A549 (cell line): ENCODE measurements around the gene KMO. TPM values are rescaled to one million over a fixed set of nuclear protein-coding genes. Genes with fewer than 3 reads are reported as not detected.

Experiments
- ATAC-seq, 2 experiments: fragments of 200-7000 bp in 1 of 2; fragments of >200 bp in 1 of 2; cut with Nextera tagmentation in 1 of 2; cut with Tn5 transposase in 1 of 2; 3 replicates each; pipeline versions ENCODE4 v1.8.0 to v1.9.1; 2018 to 2020; ENCODE audit warnings: mild to moderate bottlenecking in 1 of 2, moderate library complexity in 1 of 2
- CTCF ChIA-PET: fragments of 300-600 bp; sonication (Branson Sonifier 250); formaldehyde crosslinking; extraction: SDS; loops from one replicate; lab custom pipeline; 2021; ENCODE audit warnings: antibody characterized with exemption, inconsistent platforms; lab: Yijun Ruan, JAX
- POLR2A ChIA-PET: fragments of 350-600 bp; formaldehyde crosslinking; extraction: SDS; loops from one replicate; lab custom pipeline; 2021; ENCODE audit warnings: antibody characterized with exemption, inconsistent platforms; lab: Yijun Ruan, JAX
- DNase-seq, 2 experiments: peaks; one replicate each; pipeline versions ENCODE4 v3.0.0 to v3.0.0-alpha.2; 2011 to 2016; ENCODE audit warnings: low read depth in 1 of 2, low spot score in 1 of 2
- FAIRE-seq: peaks from 2 replicates; lab custom pipeline; 2011; peaks lifted over from hg19 to GRCh38; lab: Jason Lieb, UNC
- H3K27ac ChIP-seq, 2 experiments: fragments of >200 bp; sonication (Bioruptor Twin); formaldehyde crosslinking; 3 replicates each; pipeline ENCODE4 v1.5.1; 2016 to 2017
- H3K4me1 ChIP-seq: fragments of >200 bp; sonication (Bioruptor Twin); formaldehyde crosslinking; 3 replicates; pipeline ENCODE4 v1.6.1; 2016
- H3K4me2 ChIP-seq: fragments of >200 bp; sonication (Bioruptor Twin); formaldehyde crosslinking; 3 replicates; pipeline ENCODE4 v1.6.1; 2016
- H3K4me3 ChIP-seq: fragments of >200 bp; sonication (Bioruptor Twin); formaldehyde crosslinking; 3 replicates; pipeline ENCODE4 v1.5.1; 2016
- H3K9me3 ChIP-seq: fragments of >200 bp; sonication (Bioruptor Twin); formaldehyde crosslinking; 3 replicates; pipeline ENCODE4 v1.6.1; 2016
- ATOH8 ChIP-seq: fragments of 250-450 bp; sonication (Bioruptor Pico); IDR thresholded peaks from 2 replicates; pipeline ENCODE4 v1.5.0; 2020; ENCODE audit warnings: low read depth, mild to moderate bottlenecking, moderate library complexity
- EHF ChIP-seq: fragments of 250-450 bp; sonication (Bioruptor Pico); IDR thresholded peaks from 2 replicates; pipeline ENCODE4 v1.5.0; 2020; ENCODE audit warnings: mild to moderate bottlenecking
- EHMT2 ChIP-seq: fragments of 200-600 bp; sonication (generic); IDR thresholded peaks from 2 replicates; pipeline ENCODE4 v1.6.1; 2016; ENCODE audit warnings: antibody characterized with exemption, low read depth, mild to moderate bottlenecking, moderate library complexity
- FOSB ChIP-seq: fragments of 250-450 bp; sonication (Bioruptor Pico); IDR thresholded peaks from 2 replicates; pipeline ENCODE4 v1.5.0; 2020; ENCODE audit warnings: mild to moderate bottlenecking, moderate library complexity
- FOSL2 ChIP-seq, 2 experiments: fragments of 450-650 bp in 1 of 2; fragments of >200 bp in 1 of 2; sonication (Bioruptor Twin) in 1 of 2; formaldehyde crosslinking; IDR thresholded peaks; 2 replicates each; pipeline versions ENCODE4 v1.5.0 to v1.6.1; 2016 to 2020; ENCODE audit warnings: mild to moderate bottlenecking in 1 of 2, moderate library complexity in 1 of 2
- GATA3 ChIP-seq: IDR thresholded peaks from 2 replicates; pipeline ENCODE4 v1.6.1; 2012; ENCODE audit warnings: borderline replicate concordance
- HMGXB4 ChIP-seq: fragments of 250-450 bp; sonication (Bioruptor Pico); IDR thresholded peaks from 2 replicates; pipeline ENCODE4 v1.5.0; 2021; ENCODE audit warnings: mild to moderate bottlenecking, moderate library complexity, borderline replicate concordance
- HOXA7 ChIP-seq: fragments of 250-450 bp; sonication (Bioruptor Pico); IDR thresholded peaks from 2 replicates; pipeline ENCODE4 v1.5.0; 2020; ENCODE audit warnings: mild to moderate bottlenecking, moderate library complexity
- HOXB5 ChIP-seq: fragments of 250-450 bp; sonication (Bioruptor Pico); IDR thresholded peaks from 2 replicates; pipeline ENCODE4 v1.5.0; 2020; ENCODE audit warnings: mild to moderate bottlenecking, moderate library complexity
- JUNB ChIP-seq: fragments of >200 bp; sonication (Bioruptor Twin); formaldehyde crosslinking; IDR thresholded peaks from 2 replicates; pipeline ENCODE4 v1.6.1; 2016
- KDM1A ChIP-seq: fragments of 200-600 bp; sonication (generic); IDR thresholded peaks from 2 replicates; pipeline ENCODE4 v1.6.1; 2016; ENCODE audit warnings: low read depth, mild to moderate bottlenecking
- MAFK ChIP-seq: fragments of 450-650 bp; IDR thresholded peaks from 2 replicates; pipeline ENCODE4 v1.6.1; 2014; ENCODE audit not compliant: partially characterized antibody
- MAX ChIP-seq: IDR thresholded peaks from 2 replicates; pipeline ENCODE4 v1.6.1; 2012
- NPAS2 ChIP-seq: fragments of 250-450 bp; sonication (Bioruptor Pico); IDR thresholded peaks from 2 replicates; pipeline ENCODE4 v1.8.0; 2022; ENCODE audit warnings: mild to moderate bottlenecking, moderate library complexity, borderline replicate concordance
- NR3C1 ChIP-seq: fragments of >200 bp; sonication (Bioruptor Twin); formaldehyde crosslinking; IDR thresholded peaks from 3 replicates; pipeline ENCODE4 v1.6.1; 2017
- RARB ChIP-seq: fragments of 250-450 bp; sonication (Bioruptor Pico); IDR thresholded peaks from 2 replicates; pipeline ENCODE4 v1.8.0; 2021; ENCODE audit warnings: mild to moderate bottlenecking, moderate library complexity
- RFX5 ChIP-seq: fragments of 450-650 bp; IDR thresholded peaks from 2 replicates; pipeline ENCODE4 v1.7.1; 2014; ENCODE audit warnings: antibody characterized with exemption, mild to moderate bottlenecking, moderate library complexity
- TFCP2L1 ChIP-seq: fragments of 250-450 bp; sonication (Bioruptor Pico); IDR thresholded peaks from 2 replicates; pipeline ENCODE4 v1.5.0; 2021; ENCODE audit warnings: mild to moderate bottlenecking
- TP53 ChIP-seq: fragments of 250-450 bp; sonication (Bioruptor Pico); IDR thresholded peaks from 2 replicates; pipeline ENCODE4 v1.5.0; 2021; ENCODE audit warnings: mild to moderate bottlenecking, moderate library complexity
- ZFP36 ChIP-seq: fragments of 450-650 bp; IDR thresholded peaks from 2 replicates; pipeline ENCODE4 v1.6.1; 2014; ENCODE audit warnings: borderline replicate concordance; ENCODE audit not compliant: partially characterized antibody
- ZNF302 ChIP-seq: fragments of 250-450 bp; sonication (Bioruptor Pico); IDR thresholded peaks from 2 replicates; pipeline ENCODE4 v1.9.0; 2021; ENCODE audit warnings: inconsistent platforms, mild to moderate bottlenecking, moderate library complexity
- WGBS: methylation state at CpG from one replicate; pipeline ENCODE4 v1.1.6; 2017; ENCODE audit errors: missing lambda C conversion rate; 5-methylcytosine and 5-hydroxymethylcytosine counted together
- polyA minus RNA-seq: library from RNA; depleted of rRNA, polyadenylated mRNA; stranded (reverse); fragments of >200 nt; gene quantifications from 2 replicates; pipeline ENCODE4 v1.2.3, GENCODE V29; 2011; rRNA and poly(A)+ RNA removed
- polyA plus RNA-seq, 4 experiments: library from polyadenylated mRNA; depleted of rRNA in 3 of 4; stranded (reverse); fragments of >200 nt; fragmentation: RNase III in 1 of 4; extraction: RNeasy Plus Mini Kit Qiagen cat#74134 plus additional on column Dnase treatment in 1 of 4; gene quantifications; 2 replicates in 3 of 4; 3 replicates in 1 of 4; pipeline ENCODE4 v1.2.3, GENCODE V29; 2011 to 2017
- TF ChIP-seq, protein P1 (sequence below): IDR thresholded peaks from 2 replicates; pipeline ENCODE4 v1.6.1; 2012
- TF ChIP-seq, protein P2 (sequence below): fragments of >200 bp; sonication (Bioruptor Twin); formaldehyde crosslinking; IDR thresholded peaks from 3 replicates; pipeline ENCODE4 v1.6.1; 2016

The KMO gene
- polyA plus RNA-seq (2011; rRNA removed), result 0.47 and 1.3 TPM in 2 replicates
- polyA plus RNA-seq (2012; cell fraction: cytosol; rRNA removed), result 0.20 and 0.29 TPM in 2 replicates
- polyA plus RNA-seq (2012; cell fraction: nucleus; rRNA removed), result 0.07 and 0.31 TPM in 2 replicates
- polyA plus RNA-seq (2017; fragmentation: RNase III; extraction: RNeasy Plus Mini Kit Qiagen cat#74134 plus additional on column Dnase treatment), result 0.30 to 0.36 TPM (median 0.35 TPM) in 3 replicates
- polyA minus RNA-seq, result 0.45 TPM in 1 of 2 replicates, not detected in the other

GRCh38 chr1:241532162-241532531 lies at the start of gene KMO:
Gene KMO (plus strand): TSS chr1:241532378. CDS start chr1:241532445, 67 bp downstream.
- H3K4me1 ChIP-seq, result 0 out of 3 replicates have a peak, but pooled peaks cover 10% of the 10 kb centered on the region
- no peak for TF ChIP-seq MAX
- TF ChIP-seq HOXA7, result no peak
- TF ChIP-seq TFCP2L1, result no peak
- TF ChIP-seq TP53 (CRISPR knock-in tag), result no peak
- TF ChIP-seq HOXB5 (CRISPR knock-in tag), result no peak
- no peak for TF ChIP-seq HMGXB4 (CRISPR knock-in tag)
- TF ChIP-seq, protein P1, sequence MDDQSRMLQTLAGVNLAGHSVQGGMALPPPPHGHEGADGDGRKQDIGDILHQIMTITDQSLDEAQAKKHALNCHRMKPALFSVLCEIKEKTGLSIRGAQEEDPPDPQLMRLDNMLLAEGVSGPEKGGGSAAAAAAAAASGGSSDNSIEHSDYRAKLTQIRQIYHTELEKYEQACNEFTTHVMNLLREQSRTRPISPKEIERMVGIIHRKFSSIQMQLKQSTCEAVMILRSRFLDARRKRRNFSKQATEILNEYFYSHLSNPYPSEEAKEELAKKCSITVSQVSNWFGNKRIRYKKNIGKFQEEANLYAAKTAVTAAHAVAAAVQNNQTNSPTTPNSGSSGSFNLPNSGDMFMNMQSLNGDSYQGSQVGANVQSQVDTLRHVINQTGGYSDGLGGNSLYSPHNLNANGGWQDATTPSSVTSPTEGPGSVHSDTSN, result no peak
- no peak for TF ChIP-seq ATOH8 (CRISPR knock-in tag)
- no peak for TF ChIP-seq NPAS2 (CRISPR knock-in tag)
- no peak for TF ChIP-seq KDM1A
- no peak for TF ChIP-seq ZFP36
- TF ChIP-seq ZNF302, result no peak
- TF ChIP-seq MAFK, result no peak
- no peak for TF ChIP-seq FOSB (CRISPR knock-in tag)
- no peak for TF ChIP-seq RFX5
- no peak for TF ChIP-seq NR3C1
- no peak for TF ChIP-seq RARB
- TF ChIP-seq, protein P2, sequence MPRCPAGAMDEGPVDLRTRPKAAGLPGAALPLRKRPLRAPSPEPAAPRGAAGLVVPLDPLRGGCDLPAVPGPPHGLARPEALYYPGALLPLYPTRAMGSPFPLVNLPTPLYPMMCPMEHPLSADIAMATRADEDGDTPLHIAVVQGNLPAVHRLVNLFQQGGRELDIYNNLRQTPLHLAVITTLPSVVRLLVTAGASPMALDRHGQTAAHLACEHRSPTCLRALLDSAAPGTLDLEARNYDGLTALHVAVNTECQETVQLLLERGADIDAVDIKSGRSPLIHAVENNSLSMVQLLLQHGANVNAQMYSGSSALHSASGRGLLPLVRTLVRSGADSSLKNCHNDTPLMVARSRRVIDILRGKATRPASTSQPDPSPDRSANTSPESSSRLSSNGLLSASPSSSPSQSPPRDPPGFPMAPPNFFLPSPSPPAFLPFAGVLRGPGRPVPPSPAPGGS, result no peak
- TF ChIP-seq, all 56 proteins: peak for 0
- peak in 1 of 2 experiments; percentile 55; a peak in 3 of 6 replicates for ATAC-seq
- WGBS, result 8% methylated on average over 1 of the region's 1 CpG
- H3K4me2 ChIP-seq, result peak within 1 kb of the TSS; percentile 91
- peak within 1 kb of the TSS; percentile 50 for H3K4me3 ChIP-seq
- no peak for FAIRE-seq
- POLR2A ChIA-PET, result interaction anchor here (0.5 to 1.0 kb wide), 4 partner anchors 72 to 95 kb away, joined by 3 to 7 read pairs (median 3); no protein-coding TSS in a partner anchor
- peak within 1 kb of the TSS; percentile 71 to 76 for H3K27ac ChIP-seq
- CTCF ChIA-PET, result interaction anchor here (0.7 to 2.3 kb wide), 5 partner anchors 21 to 302 kb away, joined by 3 to 14 read pairs (median 5); no protein-coding TSS in a partner anchor
- no peaks in the 10 kb centered on the region for H3K9me3 ChIP-seq
- no peak for DNase-seq

GRCh38 chr1:241482761-241483250 lies 49.4 kb upstream of the KMO start:
- CTCF ChIA-PET, result no interaction called here
- 2% methylated on average over 1 of the region's 1 CpG for WGBS
- peak in 1 of 2 experiments; percentile 60; a peak in 3 of 6 replicates for ATAC-seq
- peak; percentile 25 to 31 for DNase-seq
- H3K9me3 ChIP-seq, result no peaks in the 10 kb centered on the region
- H3K4me3 ChIP-seq, result no peak overlapping the region
- TF ChIP-seq FOSL2 (IDR thresholded peaks at IDR 0.05) (peak; percentile 80), FOSL2 (CRISPR knock-in tag; IDR thresholded peaks at IDR 0.05) (peak; percentile 89), GATA3 (peak; percentile 65; the same call in 1 of the 2 replicates), MAX (peak; percentile 41; the same call in 1 of the 2 replicates), JUNB (peak; percentile 79), EHF (CRISPR knock-in tag) (no peak), EHMT2 (no peak)
- TF ChIP-seq, all 56 proteins: peak for 4
- POLR2A ChIA-PET, result no interaction called here
- H3K4me2 ChIP-seq, result peak overlapping the region; percentile 42
- peak; percentile 36 for FAIRE-seq
- no peak overlapping the region for H3K27ac ChIP-seq
- H3K4me1 ChIP-seq, result peaks cover 18% of the 10 kb centered on the region; the same call in 2 of the 3 replicates
